SK-N-SH (cell line): ENCODE data around the gene ATF5. TPM values are rescaled to one million over a fixed set of nuclear protein-coding genes. Genes with fewer than 3 reads are reported as not detected.

Source experiments
- CTCF ChIA-PET: fragments of 300-600, 350-600 bp; formaldehyde crosslinking; extraction: SDS; loops from one replicate; lab custom pipeline; 2021; lab: Yijun Ruan, JAX
- POLR2A ChIA-PET: fragments of 350-600 bp; sonication (Branson Sonifier 250); formaldehyde crosslinking; extraction: SDS; loops from one replicate; lab custom pipeline; 2020; ENCODE audit warnings: antibody characterized with exemption, inconsistent platforms; lab: Yijun Ruan, JAX
- DNase-seq: peaks from one replicate; pipeline ENCODE4 v3.0.0; 2012
- H2AFZ ChIP-seq: fragments of 200-600 bp; sonication (generic); 2 replicates; pipeline ENCODE4 v1.8.1; 2016; ENCODE audit warnings: antibody characterized with exemption, mild to moderate bottlenecking, low read depth
- H3F3A ChIP-seq: fragments of 200-600 bp; sonication (generic); replicated peaks from 2 replicates; pipeline ENCODE3; 2016; ENCODE audit warnings: antibody characterized with exemption, mild to moderate bottlenecking; ENCODE audit not compliant: insufficient read depth
- H3K27ac ChIP-seq, 2 experiments: fragments of 200-500 bp in 1 of 2; fragments of 200-600 bp in 1 of 2; sonication (Bioruptor generic) in 1 of 2; sonication (generic), shearing (Covaris generic) in 1 of 2; 2 replicates each; pipeline versions ENCODE4 v1.5.1 to v1.6.1; 2014 to 2016; ENCODE audit warnings: low read depth in 2 of 2, inconsistent platforms in 1 of 2, low read length in 1 of 2, mild to moderate bottlenecking in 1 of 2, mixed read lengths in 1 of 2
- H3K27me3 ChIP-seq: fragments of 200-600 bp; sonication (generic), shearing (Covaris generic); 2 replicates; pipeline ENCODE4 v1.6.1; 2016; ENCODE audit warnings: mixed run types; ENCODE audit not compliant: insufficient read depth
- H3K36me3 ChIP-seq, 2 experiments: fragments of 200-500 bp in 1 of 2; fragments of 200-600 bp in 1 of 2; sonication (Bioruptor generic) in 1 of 2; sonication (generic) in 1 of 2; replicated peaks in 1 of 2; 2 replicates each; pipeline versions ENCODE3 to v1.5.1; 2014 to 2016; ENCODE audit warnings: low read length in 1 of 2, mild to moderate bottlenecking in 1 of 2; ENCODE audit not compliant: insufficient read depth in 2 of 2, control insufficient read depth in 1 of 2
- H3K4me1 ChIP-seq, 2 experiments: fragments of 200-500 bp in 1 of 2; fragments of 200-600 bp in 1 of 2; sonication (Bioruptor generic) in 1 of 2; sonication (generic), shearing (Covaris generic) in 1 of 2; 2 replicates each; pipeline versions ENCODE4 v1.5.1 to v1.6.1; 2014 to 2016; ENCODE audit warnings: low read depth in 1 of 2, low read length in 1 of 2, mixed run types in 1 of 2; ENCODE audit not compliant: insufficient read depth in 2 of 2, control insufficient read depth in 1 of 2
- H3K4me2 ChIP-seq: fragments of 200-600 bp; sonication (generic), shearing (Covaris generic); 2 replicates; pipeline ENCODE4 v1.6.1; 2017; ENCODE audit warnings: mixed run types
- H3K4me3 ChIP-seq, 2 experiments: fragments of 200-500 bp in 1 of 2; fragments of 200-600 bp in 1 of 2; sonication (Bioruptor generic) in 1 of 2; sonication (generic), shearing (Covaris generic) in 1 of 2; 2 replicates each; pipeline versions ENCODE4 v1.5.1 to v1.8.1; 2014 to 2016; ENCODE audit warnings: low read depth in 2 of 2, inconsistent platforms in 1 of 2, low read length in 1 of 2, mild to moderate bottlenecking in 1 of 2, mixed read lengths in 1 of 2, moderate library complexity in 1 of 2
- H3K79me2 ChIP-seq: fragments of 200-600 bp; sonication (generic); 2 replicates; pipeline ENCODE4 v1.8.1; 2017; ENCODE audit warnings: mild to moderate bottlenecking; ENCODE audit not compliant: insufficient read depth
- H3K9ac ChIP-seq: fragments of 200-600 bp; sonication (generic); 2 replicates; pipeline ENCODE4 v1.6.1; 2017; ENCODE audit warnings: mixed run types
- H3K9me2 ChIP-seq: fragments of 200-600 bp; sonication (generic); 2 replicates; pipeline ENCODE4 v1.6.1; 2017; ENCODE audit warnings: mixed run types
- H3K9me3 ChIP-seq: fragments of 200-600 bp; sonication (generic); 2 replicates; pipeline ENCODE4 v1.6.1; 2017; ENCODE audit warnings: mixed run types, mild to moderate bottlenecking, moderate library complexity
- H4K20me1 ChIP-seq: fragments of 200-600 bp; sonication (generic); 2 replicates; pipeline ENCODE4 v1.6.1; 2017; ENCODE audit warnings: mild to moderate bottlenecking, mixed run types; ENCODE audit not compliant: insufficient read depth
- ELF1 ChIP-seq: IDR thresholded peaks from 2 replicates; pipeline ENCODE4 v1.4.0; 2012
- GABPA ChIP-seq: IDR thresholded peaks from 2 replicates; pipeline ENCODE4 v1.4.0; 2012; ENCODE audit warnings: low read depth, mild to moderate bottlenecking
- JUND ChIP-seq: IDR thresholded peaks from 2 replicates; pipeline ENCODE4 v1.4.0; 2012
- MAX ChIP-seq: IDR thresholded peaks from 2 replicates; pipeline ENCODE4 v1.4.0; 2012; ENCODE audit warnings: low read depth
- MEF2A ChIP-seq: IDR thresholded peaks from 2 replicates; pipeline ENCODE4 v1.4.0; 2012; ENCODE audit warnings: low read depth, borderline replicate concordance
- NRF1 ChIP-seq: IDR thresholded peaks from 2 replicates; pipeline ENCODE4 v1.6.1; 2012; ENCODE audit warnings: low read depth, mild to moderate bottlenecking, low read length
- RAD21 ChIP-seq: IDR thresholded peaks from 2 replicates; pipeline ENCODE4 v1.6.1; 2012; ENCODE audit warnings: mild to moderate bottlenecking, low read length
- SIN3A ChIP-seq: IDR thresholded peaks from 2 replicates; pipeline ENCODE4 v1.6.1; 2012; ENCODE audit warnings: low read depth, mild to moderate bottlenecking, low read length, moderate library complexity, borderline replicate concordance
- TAF1 ChIP-seq: IDR thresholded peaks from 2 replicates; pipeline ENCODE4 v1.6.1; 2012; ENCODE audit warnings: low read depth, mild to moderate bottlenecking, low read length, moderate library complexity, borderline replicate concordance
- TCF12 ChIP-seq: IDR thresholded peaks from 2 replicates; pipeline ENCODE4 v1.4.0; 2012
- ZBTB33 ChIP-seq: IDR thresholded peaks from 2 replicates; pipeline ENCODE4 v1.4.0; 2012; ENCODE audit warnings: low read depth, borderline replicate concordance
- whole genome bisulfite sequencing: methylation state at CpG from one replicate; pipeline ENCODE4 v1.1.6; 2017; ENCODE audit warnings: low lambda C conversion rate; 5-methylcytosine and 5-hydroxymethylcytosine counted together
- polyA plus RNA-seq, 3 experiments: library from polyadenylated mRNA; depleted of rRNA; stranded (reverse); fragments of >200 nt; gene quantifications; 2 replicates each; pipeline ENCODE4 v1.2.3, GENCODE V29; 2012
- TF ChIP-seq, protein P1 (sequence below): fragments of 200-600 bp; sonication (generic); IDR thresholded peaks from 2 replicates; pipeline ENCODE4 v1.6.1; 2017; ENCODE audit warnings: antibody characterized with exemption, mild to moderate bottlenecking, moderate library complexity
- TF ChIP-seq, protein P2 (sequence below): IDR thresholded peaks from 2 replicates; pipeline ENCODE4 v1.6.1; 2012; ENCODE audit warnings: mild to moderate bottlenecking, low read depth, low read length, moderate library complexity
- TF ChIP-seq, protein P3 (sequence below): IDR thresholded peaks from 2 replicates; pipeline ENCODE4 v1.4.0; 2012; ENCODE audit warnings: low read depth, borderline replicate concordance

The ATF5 gene
- polyA plus RNA-seq, 1 of the 3 experiments (the other 2 are of a cell fraction) = 11.7 TPM

DNA sequence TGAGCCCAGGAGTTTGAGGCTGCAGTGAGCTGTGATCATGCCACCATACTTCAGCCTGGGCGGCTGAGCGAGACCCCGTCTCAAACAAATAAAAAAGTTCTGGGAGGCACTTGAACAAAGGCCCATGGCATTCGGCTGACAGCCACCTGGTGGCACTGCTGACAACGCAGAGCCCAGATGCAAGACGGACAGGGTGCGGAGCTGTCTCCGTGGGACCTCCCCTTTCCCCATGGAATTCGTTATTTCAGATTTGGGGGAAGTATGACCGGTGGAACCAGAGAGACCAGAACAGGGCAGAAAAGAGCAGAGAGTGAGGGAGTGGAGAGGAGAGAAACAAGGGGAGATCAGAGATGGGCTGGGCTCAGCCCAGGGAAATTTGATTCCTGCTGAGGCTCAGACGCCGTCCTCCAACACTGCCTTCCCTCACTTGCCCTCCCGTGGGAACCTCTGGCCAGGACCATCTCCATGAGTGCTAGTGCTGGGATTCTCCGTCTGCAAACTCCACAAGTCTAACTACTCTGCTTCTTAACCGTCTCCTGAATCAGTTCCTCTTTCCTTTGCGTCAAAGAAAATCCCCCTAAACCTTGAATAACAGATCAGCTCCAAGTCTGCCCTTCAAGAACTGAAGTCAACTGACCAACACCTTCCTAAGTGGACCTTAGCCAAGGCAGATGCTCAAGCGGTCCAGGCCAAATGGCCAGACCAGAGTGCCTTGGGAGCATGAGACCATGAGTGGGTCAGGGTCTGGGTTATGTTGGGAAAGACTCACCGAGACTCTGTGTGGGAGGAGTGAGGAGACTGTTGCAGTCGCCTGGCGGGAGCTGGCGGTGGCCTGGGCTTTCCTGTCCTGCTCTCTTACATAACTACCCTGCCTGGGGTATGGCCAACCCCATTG lies 11.9 kb upstream of the ATF5 start:
- Histone ChIP-seq H3K4me2 (no peak overlapping the region), H4K20me1 (peaks cover 41% of the 10 kb centered on the region; the same call in 1 of the 2 replicates), H3K79me2 (peaks cover 72% of the 10 kb centered on the region), H3F3A (no peaks in the 10 kb centered on the region), H3K9me2 (no peaks in the 10 kb centered on the region), H3K9ac (no peak overlapping the region), H2AFZ (no peak overlapping the region), H3K36me3 (peaks cover 10 to 22% of the 10 kb centered on the region in 2 experiments), H3K4me3 (no peak overlapping the region), H3K4me1 (no peaks in the 10 kb centered on the region), H3K9me3 (no peaks in the 10 kb centered on the region), H3K27ac (no peak overlapping the region), H3K27me3 (no peaks in the 10 kb centered on the region)
- 91% methylated on average over 21 of the region's 21 CpGs for WGBS
- POLR2A ChIA-PET = no interaction called here
- DNase-seq = no peak
- TF ChIP-seq, protein P1, sequence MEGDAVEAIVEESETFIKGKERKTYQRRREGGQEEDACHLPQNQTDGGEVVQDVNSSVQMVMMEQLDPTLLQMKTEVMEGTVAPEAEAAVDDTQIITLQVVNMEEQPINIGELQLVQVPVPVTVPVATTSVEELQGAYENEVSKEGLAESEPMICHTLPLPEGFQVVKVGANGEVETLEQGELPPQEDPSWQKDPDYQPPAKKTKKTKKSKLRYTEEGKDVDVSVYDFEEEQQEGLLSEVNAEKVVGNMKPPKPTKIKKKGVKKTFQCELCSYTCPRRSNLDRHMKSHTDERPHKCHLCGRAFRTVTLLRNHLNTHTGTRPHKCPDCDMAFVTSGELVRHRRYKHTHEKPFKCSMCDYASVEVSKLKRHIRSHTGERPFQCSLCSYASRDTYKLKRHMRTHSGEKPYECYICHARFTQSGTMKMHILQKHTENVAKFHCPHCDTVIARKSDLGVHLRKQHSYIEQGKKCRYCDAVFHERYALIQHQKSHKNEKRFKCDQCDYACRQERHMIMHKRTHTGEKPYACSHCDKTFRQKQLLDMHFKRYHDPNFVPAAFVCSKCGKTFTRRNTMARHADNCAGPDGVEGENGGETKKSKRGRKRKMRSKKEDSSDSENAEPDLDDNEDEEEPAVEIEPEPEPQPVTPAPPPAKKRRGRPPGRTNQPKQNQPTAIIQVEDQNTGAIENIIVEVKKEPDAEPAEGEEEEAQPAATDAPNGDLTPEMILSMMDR = peak; percentile 22; the same call in 1 of the 2 replicates
- no peak for TF ChIP-seq MEF2A
- CTCF ChIA-PET = interaction anchor here (1.1 to 1.6 kb wide), 4 partner anchors 11 to 27 kb away, joined by 3 to 4 read pairs (median 3); no protein-coding TSS in a partner anchor

GRCh38 chr19:49918089-49918488 lies 10.9 kb upstream of the ATF5 start:
- Histone ChIP-seq H3K4me1 (no peaks in the 10 kb centered on the region), H4K20me1 (peaks cover 51% of the 10 kb centered on the region; the same call in 1 of the 2 replicates), H3K9ac (no peak overlapping the region), H3K4me3 (no peak overlapping the region), H3K9me3 (no peaks in the 10 kb centered on the region), H3K27ac (no peak overlapping the region), H3K79me2 (peaks cover 79% of the 10 kb centered on the region), H3K36me3 (peaks cover 10 to 28% of the 10 kb centered on the region in 2 experiments), H3F3A (no peaks in the 10 kb centered on the region), H3K27me3 (no peaks in the 10 kb centered on the region), H3K9me2 (no peaks in the 10 kb centered on the region), H2AFZ (no peak overlapping the region), H3K4me2 (no peak overlapping the region)
- POLR2A ChIA-PET = no interaction called here
- CTCF ChIA-PET = interaction anchor here (1.0 to 1.3 kb wide), 2 partner anchors 20 to 28 kb away, joined by 4 read pairs; no protein-coding TSS in a partner anchor
- WGBS = 95% methylated on average over 8 of the region's 8 CpGs
- DNase-seq = no peak
- TF ChIP-seq NRF1 = no peak
- TF ChIP-seq ZBTB33 = no peak
- TF ChIP-seq TCF12 = no peak
- TF ChIP-seq, protein P1 = no peak
- no peak for TF ChIP-seq RAD21
- TF ChIP-seq MAX = no peak
- TF ChIP-seq, protein P2, sequence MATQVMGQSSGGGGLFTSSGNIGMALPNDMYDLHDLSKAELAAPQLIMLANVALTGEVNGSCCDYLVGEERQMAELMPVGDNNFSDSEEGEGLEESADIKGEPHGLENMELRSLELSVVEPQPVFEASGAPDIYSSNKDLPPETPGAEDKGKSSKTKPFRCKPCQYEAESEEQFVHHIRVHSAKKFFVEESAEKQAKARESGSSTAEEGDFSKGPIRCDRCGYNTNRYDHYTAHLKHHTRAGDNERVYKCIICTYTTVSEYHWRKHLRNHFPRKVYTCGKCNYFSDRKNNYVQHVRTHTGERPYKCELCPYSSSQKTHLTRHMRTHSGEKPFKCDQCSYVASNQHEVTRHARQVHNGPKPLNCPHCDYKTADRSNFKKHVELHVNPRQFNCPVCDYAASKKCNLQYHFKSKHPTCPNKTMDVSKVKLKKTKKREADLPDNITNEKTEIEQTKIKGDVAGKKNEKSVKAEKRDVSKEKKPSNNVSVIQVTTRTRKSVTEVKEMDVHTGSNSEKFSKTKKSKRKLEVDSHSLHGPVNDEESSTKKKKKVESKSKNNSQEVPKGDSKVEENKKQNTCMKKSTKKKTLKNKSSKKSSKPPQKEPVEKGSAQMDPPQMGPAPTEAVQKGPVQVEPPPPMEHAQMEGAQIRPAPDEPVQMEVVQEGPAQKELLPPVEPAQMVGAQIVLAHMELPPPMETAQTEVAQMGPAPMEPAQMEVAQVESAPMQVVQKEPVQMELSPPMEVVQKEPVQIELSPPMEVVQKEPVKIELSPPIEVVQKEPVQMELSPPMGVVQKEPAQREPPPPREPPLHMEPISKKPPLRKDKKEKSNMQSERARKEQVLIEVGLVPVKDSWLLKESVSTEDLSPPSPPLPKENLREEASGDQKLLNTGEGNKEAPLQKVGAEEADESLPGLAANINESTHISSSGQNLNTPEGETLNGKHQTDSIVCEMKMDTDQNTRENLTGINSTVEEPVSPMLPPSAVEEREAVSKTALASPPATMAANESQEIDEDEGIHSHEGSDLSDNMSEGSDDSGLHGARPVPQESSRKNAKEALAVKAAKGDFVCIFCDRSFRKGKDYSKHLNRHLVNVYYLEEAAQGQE = no peak
- TF ChIP-seq, protein P3, sequence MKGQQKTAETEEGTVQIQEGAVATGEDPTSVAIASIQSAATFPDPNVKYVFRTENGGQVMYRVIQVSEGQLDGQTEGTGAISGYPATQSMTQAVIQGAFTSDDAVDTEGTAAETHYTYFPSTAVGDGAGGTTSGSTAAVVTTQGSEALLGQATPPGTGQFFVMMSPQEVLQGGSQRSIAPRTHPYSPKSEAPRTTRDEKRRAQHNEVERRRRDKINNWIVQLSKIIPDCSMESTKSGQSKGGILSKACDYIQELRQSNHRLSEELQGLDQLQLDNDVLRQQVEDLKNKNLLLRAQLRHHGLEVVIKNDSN = no peak
- TF ChIP-seq MEF2A = no peak
- no peak for TF ChIP-seq SIN3A
- TF ChIP-seq GABPA = no peak
- TF ChIP-seq JUND = no peak
- no peak for TF ChIP-seq TAF1
- no peak for TF ChIP-seq ELF1
